Anterior cingulate cortex (tissue), 58 donors: ENCODE measurements around the gene PDK3.
A peak's percentile ranks its signal among the peaks of the same experiment; 100 is the strongest.

Experiments
- DNase-seq, 58 donors: peaks; one replicate each; lab custom pipeline; 2025; lab: John Stamatoyannopoulos, UW

Gene PDK3

GRCh38 chrX:24547961-24548360 is 82.9 kb downstream of the PDK3 start:
- DNase-seq: no peak

GRCh38 chrX:24550166-24550565 is 85.1 kb downstream of the PDK3 start:
- DNase-seq: no peak

GRCh38 chrX:24553011-24553410 is 87.9 kb downstream of the PDK3 start:
- no peak for DNase-seq

GRCh38 chrX:24561121-24561520 is 96.0 kb downstream of the PDK3 start:
- no peak for DNase-seq

GRCh38 chrX:24563291-24564010 is 98.4 kb downstream of the PDK3 start:
- DNase-seq: peak in 18 of 58 donors; percentile 0 to 24 (median 9)

GRCh38 chrX:24566240-24566639 is 101.2 kb downstream of the PDK3 start:
- no peak for DNase-seq

- DNase-seq: no peak
These were observed 102.1 kb downstream of the PDK3 start for GRCh38 chrX:24567169-24567568.

- no peak for DNase-seq
These were observed 109.7 kb downstream of the PDK3 start for GRCh38 chrX:24574743-24575142.

- DNase-seq: no peak
These were observed 110.4 kb downstream of the PDK3 start for GRCh38 chrX:24575496-24575895.

GRCh38 chrX:24577091-24577490 is 112.0 kb downstream of the PDK3 start:
- peak in 1 of 58 donors; percentile 1 for DNase-seq
